ENCODE data around the gene NUMBL. TPM values are rescaled to one million over a fixed set of nuclear protein-coding genes. Genes with fewer than 3 reads are reported as not detected.
A peak's percentile ranks its signal among the peaks of the same experiment; 100 is the strongest.
"Not testable (repeated sequence)": the region's sequence is repeated elsewhere in the genome, so short reads cannot be mapped to it uniquely, and the experiment has no call there.

NUMBL gene
- total RNA-seq, 2 donors from 2014 or later: 9.6 to 14.5 TPM

DNA sequence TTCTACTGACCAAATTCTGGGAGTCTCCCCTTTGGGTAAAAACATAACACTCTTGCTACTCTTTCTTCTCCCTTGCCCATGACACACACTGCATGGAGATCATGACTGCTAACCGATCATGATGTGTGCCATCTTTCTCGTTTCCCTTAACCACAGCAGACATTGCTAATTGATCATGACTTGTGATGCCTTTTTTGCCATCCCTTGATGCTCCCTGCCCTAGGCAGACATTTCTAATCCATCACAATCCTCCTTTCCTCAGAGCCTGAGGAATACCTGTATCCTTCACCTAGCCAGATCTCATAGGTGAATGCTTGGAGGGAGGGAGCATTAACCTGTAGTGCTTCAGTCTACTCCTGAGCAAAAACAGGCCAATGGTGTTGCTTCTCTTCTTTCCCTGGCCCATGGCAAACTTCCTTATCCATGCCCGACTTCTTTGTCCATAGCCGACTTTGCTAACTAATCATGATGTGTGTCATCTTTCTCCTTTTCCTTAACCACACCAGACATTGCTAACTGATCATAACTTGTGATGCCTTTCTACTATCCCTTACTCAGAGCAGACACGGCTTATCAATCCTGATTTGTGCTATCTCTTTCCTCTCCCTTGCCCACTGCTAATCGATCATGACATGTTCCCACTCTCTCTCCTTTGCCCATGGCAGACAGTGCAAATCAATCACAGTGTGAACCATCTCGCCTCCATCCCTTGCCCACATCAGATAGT, 17.7 kb downstream of the NUMBL start:
- intact Hi-C loops (cut with DNase I, micrococcal nuclease): no loop called here
- ATAC-seq (no peak), DNase-seq (no peak)

DNA sequence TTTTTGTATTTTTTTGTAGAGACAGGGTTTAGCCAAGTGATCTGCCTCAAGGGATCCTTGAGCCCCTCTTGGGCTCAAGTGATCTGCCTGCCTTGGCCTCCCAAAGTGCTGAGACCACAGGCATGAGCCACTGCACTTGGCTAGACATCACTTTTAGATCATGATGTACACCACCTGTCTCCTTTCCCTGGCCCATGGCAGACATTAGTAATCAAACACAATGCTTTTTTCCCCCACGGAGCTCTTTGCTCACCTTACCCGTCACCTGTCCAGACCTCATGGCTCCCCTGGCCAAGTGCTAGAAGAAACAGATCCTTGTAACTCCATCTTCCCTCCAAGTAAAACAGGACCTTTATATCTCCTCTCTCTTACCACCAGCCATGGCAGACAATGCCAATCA, 18.4 kb downstream of the NUMBL start:
- DNase-seq: no peak
- intact Hi-C loops (cut with DNase I, micrococcal nuclease): no loop called here
- no peak for ATAC-seq

DNA sequence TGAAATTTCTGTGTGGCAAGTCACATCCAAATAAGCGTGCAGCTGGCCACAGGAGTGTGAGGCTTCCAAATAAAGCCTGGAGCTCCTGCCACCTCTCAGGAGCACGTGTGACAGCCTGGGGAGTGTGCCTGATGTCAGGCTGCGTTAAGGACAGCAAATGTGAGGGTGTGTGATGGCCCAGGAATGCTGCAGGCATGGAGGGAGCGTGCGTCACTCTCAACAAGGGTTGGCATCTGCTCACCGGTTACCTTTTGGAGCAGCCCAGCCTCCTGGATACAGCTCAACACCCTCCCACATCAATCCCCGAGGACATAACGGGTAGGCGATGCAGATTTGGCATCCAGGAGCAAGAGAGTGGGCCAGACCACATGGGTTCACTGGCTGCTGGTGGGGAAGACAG, 19.0 kb downstream of the NUMBL start:
- ATAC-seq: no peak

DNA sequence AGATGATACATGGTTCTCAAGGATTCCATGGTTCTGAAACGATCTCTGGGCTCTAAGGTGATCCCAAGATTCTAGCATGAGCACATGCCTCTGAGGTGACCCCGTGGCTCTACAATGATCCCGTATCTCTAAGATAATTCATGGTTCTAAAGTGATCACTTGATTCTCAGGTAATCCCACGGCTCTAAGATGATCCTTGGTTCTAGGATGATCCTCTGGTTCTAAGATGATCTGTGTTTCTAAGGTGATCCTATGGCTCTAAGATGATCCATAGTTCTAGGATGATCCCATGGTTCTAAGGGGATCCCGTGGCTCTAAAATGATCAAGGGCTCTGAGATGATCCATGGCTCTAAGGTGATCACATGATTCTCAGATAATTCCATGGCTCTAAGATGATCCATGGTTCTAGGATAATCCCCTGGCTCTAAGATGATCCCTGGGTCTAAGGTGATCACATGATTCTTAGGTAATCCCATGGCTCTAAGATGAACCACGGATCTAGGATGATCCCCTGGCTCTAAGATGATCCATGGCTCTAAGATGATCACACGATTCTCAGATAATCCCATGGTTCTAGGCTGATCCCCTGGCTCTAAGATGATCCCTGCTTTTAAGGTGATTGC, 21.3 kb downstream of the NUMBL start:
- DNase-seq (no peak), ATAC-seq (no peak)
- intact Hi-C loops (cut with DNase I, micrococcal nuclease): loop anchor here in 1 of 2 donors (5.0 kb wide), 1 partner anchor 143 kb away; no protein-coding TSS in a partner anchor

More for the DNA sequence above, 19.0 kb downstream of the NUMBL start:
- DNase-seq: no peak
- intact Hi-C loops (cut with DNase I, micrococcal nuclease): no loop called here

DNA sequence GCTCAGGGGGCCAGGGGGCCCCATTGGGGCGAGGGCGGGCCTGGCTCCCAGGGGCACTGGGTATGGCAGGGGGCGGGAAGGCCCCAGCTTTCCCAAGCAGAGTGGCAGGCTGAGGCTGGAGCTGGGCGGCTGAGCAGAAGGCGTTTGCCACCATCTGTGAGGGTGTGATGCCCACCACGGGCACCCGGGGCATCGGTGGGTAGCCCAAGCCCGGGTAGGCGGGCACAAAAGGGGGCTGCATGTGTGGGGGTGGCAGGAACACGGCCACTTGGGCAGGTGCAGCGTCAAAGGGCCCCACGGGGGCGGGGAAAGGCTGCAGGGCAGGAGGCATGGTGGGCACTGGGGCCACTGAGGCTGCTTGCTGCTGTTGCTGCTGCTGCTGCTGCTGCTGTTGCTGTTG, 22.8 kb downstream of the NUMBL start:
- no peak for ATAC-seq
- DNase-seq: no peak
- intact Hi-C loops (cut with DNase I, micrococcal nuclease): loop anchor here in 1 of 2 donors (5.0 kb wide), 1 partner anchor 145 kb away; no protein-coding TSS in a partner anchor

DNA sequence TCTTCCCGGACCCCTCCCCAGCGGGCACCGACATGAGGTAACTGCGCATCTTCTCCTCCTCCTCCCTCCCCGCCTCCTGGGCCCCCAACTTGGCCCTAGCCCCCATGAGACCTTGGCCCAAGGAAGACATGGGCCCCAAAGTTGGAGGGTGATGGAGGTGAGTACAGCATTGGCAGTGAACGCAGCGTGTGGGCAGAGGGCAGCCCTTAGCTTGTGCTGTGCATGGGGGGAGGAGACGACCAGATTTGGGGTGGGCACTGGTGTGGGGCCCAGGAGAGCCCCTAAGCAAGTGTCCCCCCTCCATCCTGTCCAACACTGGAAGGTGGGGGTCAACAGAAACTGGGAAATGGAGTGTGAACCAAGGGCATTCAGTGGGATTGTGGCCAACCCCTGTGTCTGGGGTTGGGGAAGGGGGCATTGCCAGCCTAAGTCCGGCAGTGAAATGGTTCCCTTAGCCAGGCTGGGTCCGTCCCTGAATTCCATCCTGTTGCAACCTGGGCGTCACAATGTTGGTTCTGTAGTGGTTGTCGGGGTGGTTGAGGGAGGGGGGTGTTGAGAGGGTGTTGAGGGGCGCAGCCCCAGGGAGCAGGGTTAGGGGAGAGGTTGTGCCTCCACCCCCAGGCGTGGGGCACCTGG, 23.5 kb downstream of the NUMBL start:
- DNase-seq (no peak), ATAC-seq (no peak)
- intact Hi-C loops (cut with DNase I, micrococcal nuclease): loop anchor here in 1 of 2 donors (5.0 kb wide), 1 partner anchor 145 kb away; no protein-coding TSS in a partner anchor

DNA sequence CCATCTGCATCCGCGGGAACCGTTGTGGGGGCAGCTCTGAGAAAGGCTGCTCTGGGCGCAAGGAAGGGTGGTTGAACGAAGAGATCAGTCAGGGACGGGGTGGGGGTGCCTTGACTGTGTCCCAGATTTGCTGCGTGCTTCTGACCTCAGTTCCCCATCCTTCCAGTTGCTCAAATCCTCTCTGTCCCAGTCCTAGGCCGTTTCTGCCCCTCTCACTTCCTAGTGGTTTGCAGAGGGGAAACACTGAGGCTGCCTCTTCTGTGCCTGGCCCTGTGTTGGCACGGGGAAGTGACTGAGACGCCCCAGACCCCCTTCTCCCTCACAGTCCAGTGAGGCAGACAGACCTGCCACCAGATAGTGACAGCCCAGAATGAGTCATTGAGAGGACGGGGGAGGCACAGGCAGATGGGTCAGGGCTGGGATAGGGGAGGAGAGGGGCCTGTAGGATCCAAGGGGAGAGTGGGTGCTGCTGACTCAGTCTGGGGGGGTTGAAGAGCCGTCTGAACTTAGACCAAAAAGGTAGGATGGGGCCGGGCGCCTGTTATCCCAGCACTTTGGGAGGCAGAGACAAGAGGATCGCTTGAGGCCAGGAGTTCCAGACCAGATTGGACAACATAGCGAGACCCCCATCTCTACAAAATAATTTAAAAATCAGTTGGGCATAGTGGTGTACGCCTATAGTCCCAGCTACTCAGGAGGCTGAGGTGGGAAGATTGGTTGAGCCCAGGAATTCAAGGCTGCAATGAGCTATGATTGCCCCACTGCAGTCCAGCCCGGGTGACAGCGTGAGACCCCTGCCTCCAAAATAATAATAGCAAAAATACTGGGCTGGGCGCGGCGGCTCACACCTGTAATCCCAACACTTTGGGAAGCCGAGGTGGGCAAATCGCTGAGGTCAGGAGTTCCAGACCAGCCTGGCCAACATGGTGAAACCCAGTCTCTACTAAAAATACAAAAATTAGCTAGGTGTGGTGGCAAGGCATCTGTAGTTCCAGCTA, 26.5 kb downstream of the NUMBL start:
- intact Hi-C loops (cut with DNase I, micrococcal nuclease): loop anchor here in 1 of 2 donors (5.0 kb wide), 2 partner anchors 153 to 473 kb away; no protein-coding TSS in a partner anchor
- ATAC-seq: peak; percentile 5
- no peak for DNase-seq

DNA sequence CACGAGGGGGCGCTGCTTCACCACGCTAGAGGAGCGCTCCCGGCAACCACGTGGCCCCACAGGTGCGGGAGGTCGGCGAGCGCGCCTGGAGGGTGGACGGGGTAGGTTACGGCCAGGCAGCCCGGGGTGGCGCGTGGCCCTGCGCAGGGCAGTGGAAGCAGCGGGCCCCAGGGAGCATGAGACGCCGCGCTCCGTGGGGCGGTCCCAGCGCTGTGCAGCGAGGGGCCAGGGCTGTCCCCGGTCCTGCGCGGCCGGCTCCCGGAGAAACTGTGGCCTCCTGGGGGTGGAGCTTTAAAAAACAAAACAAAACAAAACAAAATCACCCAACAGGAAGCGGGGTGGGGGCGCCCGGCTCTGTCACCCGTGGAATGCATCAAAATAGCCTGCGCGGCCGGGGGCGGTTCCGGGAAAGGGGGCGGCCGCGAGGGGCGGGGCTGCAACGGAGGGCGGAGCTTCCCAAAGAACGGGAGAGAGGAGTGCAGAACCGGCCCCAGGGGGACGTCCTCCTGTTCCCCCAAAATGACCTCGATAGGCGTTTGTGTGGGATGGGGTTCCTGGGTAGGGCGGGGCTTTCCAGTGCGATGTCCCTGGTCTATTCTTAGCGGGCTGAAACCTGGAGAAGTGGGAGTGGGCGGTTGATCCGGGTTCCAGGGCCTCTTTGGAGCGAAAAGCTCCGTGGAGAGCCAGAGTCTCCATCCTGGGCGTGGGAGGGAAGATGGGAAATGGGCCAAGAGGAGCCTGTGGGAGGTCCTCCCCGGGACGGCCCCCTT, 27.3 kb downstream of the NUMBL start:
- peak; percentile 96 for ATAC-seq
- intact Hi-C loops (cut with DNase I, micrococcal nuclease): loop anchor here in 1 of 2 donors (5.0 kb wide), 2 partner anchors 154 to 474 kb away; no protein-coding TSS in a partner anchor
- peak; percentile 80 to 95 for DNase-seq

DNA sequence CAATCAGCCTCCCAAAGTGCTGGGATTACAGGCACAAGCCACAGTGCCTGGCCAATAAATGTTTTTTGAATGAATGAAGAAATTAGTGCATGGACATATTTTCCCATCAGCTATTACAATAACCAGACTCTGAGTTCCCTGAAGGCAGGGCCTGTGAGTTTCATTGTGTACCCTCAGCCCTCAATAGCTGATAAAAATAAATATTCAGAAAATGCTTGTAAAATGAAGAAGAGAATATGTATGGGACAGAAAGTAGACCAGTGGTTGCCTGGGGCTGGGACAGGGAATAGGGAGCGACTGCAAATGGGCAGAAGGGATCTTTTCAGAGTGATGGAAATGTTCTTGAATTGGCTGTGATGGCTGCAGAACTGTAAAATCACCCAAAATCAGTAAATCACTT, 28.8 kb downstream of the NUMBL start:
- intact Hi-C loops (cut with DNase I, micrococcal nuclease): loop anchor here in 1 of 2 donors (5.0 kb wide), 2 partner anchors 156 to 476 kb away; no protein-coding TSS in a partner anchor
- no peak for ATAC-seq
- no peak for DNase-seq

DNA sequence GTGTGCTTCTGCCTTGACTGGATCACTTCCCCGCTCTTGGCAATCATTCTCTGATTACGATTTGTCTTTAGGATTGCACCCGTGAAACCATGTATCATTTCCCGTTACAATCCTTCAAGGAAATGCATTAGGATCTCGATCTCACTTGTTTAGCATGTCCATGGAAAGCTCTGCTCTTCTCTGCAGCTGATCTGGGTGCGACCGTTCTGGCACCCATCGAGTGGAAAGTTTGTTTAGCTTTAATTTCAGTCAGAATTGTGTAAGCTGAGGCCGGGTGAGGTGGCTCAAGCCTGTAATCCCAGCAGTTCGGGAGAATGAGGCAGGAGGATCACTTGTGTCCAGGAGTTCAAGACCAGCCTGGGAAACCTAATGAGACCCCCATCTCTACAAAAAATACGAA, 30.9 kb downstream of the NUMBL start:
- no peak for ATAC-seq
- no peak for DNase-seq
- intact Hi-C loops (cut with DNase I, micrococcal nuclease): no loop called here

DNA sequence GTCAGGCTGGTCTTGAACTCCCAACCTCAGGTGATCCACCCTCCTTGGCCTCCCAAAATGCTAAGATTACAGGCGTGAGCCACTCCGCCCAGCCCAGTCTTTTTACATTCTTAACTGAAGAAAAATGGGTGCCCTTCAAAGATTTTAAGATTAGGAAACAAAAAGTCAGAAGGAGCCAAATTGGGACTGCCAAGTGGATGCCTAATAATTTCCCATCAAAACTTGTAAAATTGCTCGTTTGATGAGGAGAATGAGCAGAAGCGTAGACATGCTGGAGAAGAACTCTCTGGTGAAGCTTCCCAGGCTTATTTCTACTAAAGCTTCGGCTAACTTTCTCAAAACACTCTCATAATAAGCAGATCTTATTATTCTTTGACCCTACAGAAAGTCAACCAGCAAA, 31.3 kb downstream of the NUMBL start:
- ATAC-seq: no peak
- DNase-seq: no peak
- intact Hi-C loops (cut with DNase I, micrococcal nuclease): no loop called here

DNA sequence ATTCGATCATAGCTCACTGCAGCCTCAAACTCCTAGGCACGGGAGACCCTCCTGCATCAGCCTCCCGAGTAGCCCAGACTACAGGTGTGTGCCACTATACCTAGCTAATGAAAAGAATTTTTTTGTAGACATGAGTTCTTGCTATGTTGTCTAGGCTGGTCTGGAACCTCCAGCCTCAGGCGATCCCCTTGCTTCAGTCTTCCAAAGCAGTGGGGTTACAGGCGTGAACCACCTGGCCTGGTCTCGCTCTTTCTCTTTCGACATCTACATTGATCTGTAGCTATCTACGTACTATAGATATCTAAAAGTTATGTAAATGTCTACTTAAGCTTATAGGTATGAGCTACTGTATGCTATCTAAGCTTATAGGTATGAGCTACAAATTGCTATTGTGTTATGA, 32.4 kb downstream of the NUMBL start:
- intact Hi-C loops (cut with DNase I, micrococcal nuclease): no loop called here
- ATAC-seq (no peak), DNase-seq (no peak)

DNA sequence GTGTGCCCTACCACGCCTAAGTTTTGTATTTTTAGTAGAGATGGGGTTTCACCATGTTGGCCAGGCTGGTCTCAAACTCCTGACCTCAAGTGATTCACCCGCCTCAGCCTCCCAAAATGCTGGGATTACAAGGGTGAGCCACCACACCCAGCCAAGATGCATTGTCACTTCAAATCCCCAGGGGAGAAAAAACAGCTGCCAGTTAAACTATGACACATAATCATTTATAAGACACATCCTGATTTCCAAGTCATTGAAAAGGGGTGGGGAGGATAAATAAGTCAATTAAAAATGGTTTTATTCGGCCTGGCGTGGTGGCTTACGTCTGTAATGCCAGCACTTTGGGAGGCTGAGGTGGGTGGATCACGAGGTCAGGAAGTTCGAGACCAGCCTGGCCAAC, 34.8 kb downstream of the NUMBL start:
- not testable (repeated sequence) for ATAC-seq

DNA sequence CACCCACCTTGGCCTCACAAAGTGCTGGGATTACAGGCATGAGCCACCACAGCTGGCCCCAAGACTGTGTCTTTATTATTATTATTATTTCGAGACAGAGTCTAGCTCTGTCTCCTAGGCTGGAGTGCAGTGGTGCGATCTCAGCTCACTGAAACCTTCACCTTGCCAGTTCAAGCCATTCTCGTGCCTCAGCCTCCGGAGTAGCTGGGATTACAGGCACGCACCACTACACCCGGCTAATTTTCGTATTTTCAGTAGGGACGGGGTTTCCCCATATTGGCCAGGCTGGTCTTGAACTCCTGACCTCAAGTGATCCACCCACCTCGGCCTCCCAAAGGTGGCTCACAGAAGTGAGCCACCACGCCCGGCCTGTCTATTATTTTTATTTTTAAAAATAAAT, 38.1 kb downstream of the NUMBL start:
- ATAC-seq; DNase-seq; intact Hi-C loops (cut with DNase I, micrococcal nuclease): not testable (repeated sequence)

More for the DNA sequence above, 34.8 kb downstream of the NUMBL start:
- DNase-seq; intact Hi-C loops (cut with DNase I, micrococcal nuclease): not testable (repeated sequence)

DNA sequence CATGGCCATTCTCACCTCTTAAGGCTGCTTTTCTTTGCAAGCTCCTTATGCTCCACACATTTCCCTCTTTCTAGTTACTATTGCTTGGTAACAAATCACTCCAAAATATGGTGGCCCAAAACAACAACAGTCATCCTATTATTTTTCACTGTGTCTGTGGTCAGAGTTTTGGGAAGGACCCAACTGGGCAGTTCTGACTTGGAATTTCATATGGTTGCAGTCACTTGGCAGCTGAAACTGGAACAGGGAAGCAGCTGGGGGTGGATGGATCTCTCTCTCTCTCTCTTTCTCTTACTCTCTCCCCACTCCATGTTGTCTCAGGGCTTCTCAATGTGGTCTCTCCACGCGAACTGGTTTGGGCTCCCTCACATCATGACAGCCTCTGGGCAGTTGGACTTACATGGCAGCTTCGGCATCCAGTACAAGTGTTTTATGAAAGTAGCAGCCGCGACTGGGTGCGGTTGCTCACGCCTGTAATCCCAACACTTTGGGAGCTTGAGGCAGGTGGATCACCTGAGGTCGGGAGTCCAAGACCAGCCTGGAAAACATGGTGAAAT, 39.6 kb downstream of the NUMBL start:
- no peak for ATAC-seq
- DNase-seq: no peak
- intact Hi-C loops (cut with DNase I, micrococcal nuclease): no loop called here

DNA sequence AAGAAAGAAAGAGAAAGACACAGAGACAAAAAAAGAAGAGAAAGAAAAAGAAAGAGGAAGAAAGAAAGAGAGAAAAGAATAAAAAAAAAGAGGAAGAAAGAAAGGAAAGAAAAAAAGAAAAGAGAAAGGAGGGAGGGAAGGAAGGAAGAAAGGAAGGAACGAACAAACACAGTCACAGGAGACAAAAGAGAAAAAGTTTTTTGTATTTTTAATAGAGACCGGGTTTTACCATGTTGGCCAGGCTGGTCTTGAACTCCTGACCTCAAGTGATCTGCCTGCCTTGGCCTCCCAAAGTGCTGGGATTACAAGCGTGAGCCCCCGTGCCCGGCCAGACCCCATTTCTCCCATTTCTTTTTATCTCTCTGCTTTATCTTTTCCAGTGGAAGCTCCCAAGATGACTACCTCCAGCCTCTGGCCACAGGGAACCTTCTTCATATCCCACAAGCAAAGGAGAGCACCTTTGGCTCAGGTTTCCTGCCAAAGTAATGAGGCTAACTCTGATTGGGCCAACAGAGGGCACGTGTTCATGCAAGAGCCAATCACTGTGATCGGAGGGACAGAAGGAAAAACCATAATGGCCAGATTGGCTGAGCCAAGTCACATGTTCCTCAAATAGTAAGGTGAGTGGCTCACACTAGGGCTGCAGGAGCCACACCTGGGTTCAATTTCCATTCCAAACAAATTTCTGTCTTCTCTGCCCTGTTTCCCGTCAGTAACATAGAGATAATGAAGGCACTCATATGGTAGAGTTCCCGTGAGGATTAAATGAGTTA, 40.4 kb downstream of the NUMBL start:
- DNase-seq; intact Hi-C loops (cut with DNase I, micrococcal nuclease); ATAC-seq: not testable (repeated sequence)
